ENCODE measurements around the gene HIGD1A. TPM values are rescaled to one million over a fixed set of nuclear protein-coding genes. Genes with fewer than 3 reads are reported as not detected.
A peak's percentile ranks its signal among the peaks of the same experiment; 100 is the strongest.

Gene HIGD1A
- total and polyA plus RNA-seq, 2 of the 8 experiments (the other 6 are each of a cell fraction or from before 2014, with no cell fraction given), result 67.3 to 95.4 TPM

DNA sequence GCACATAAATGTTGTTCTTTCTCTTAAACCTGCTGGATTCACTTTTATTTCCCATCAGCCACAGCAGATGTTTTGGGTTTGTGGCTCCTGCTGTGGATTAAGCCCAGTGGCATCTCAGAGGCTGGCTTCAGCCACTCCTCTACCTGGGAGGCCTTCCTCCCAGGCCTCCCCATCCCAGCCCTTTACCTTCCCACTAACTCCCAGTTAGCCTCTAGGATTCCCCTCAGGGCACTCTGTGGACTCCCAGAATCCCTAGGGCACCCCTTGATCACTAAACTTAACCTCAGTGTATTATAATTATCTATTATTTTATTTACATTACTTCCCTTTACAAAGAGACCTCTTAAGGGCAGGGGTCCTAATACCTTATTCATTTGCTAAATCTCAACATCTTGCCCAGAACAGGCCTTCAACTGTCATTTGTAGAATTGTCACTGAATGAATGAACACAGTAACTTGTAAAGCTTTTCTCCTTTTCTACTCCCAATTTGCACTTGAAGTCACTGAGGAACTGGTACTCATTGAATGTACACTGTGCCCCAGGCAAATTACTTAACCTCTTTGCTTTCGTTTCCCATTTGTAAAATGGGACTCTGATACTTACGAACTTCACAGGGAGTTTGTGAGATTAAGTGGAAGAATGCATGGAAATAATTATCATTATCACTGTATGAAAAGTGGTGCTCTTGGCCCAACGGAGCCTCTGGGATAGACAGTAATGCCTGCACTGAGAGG, 39.6 kb downstream of the HIGD1A start:
- Histone ChIP-seq H2BK15ac (ENCODE audit: low read length) (no peak overlapping the region), H2AFZ (ENCODE audit: low read length) (no peak overlapping the region), H3K4me1 (replicated peaks in 1 of 4; ENCODE audit: control insufficient read depth in 3 of 4, insufficient read depth in 4 of 4, low read length in 3 of 4) (peaks cover 1 to 12% (median 3%) of the 10 kb centered on the region in 4 experiments; a peak in 4 of 7 replicates), H3K56ac (replicated peaks; ENCODE audit: insufficient read length, low read depth, low read length) (no peak overlapping the region), H3K27ac (ENCODE audit: low read depth, low read length) (no peak overlapping the region), H3K9ac (replicated peaks in 1 of 4; ENCODE audit: extremely low read depth in 1 of 4, low read depth in 3 of 4, low read length in 3 of 4) (no peak overlapping the region), H3K18ac (ENCODE audit: extremely low read depth, low read length) (no peak overlapping the region), H4K5ac (ENCODE audit: insufficient read length, low read depth, low read length) (no peak overlapping the region), H3K9me3 (ENCODE audit: insufficient read depth in 2 of 2, low read depth in 1 of 2, low read length in 1 of 2) (peaks cover 0 to 5% of the 10 kb centered on the region in 2 experiments; a peak in 1 of 4 replicates), H3K14ac (ENCODE audit: insufficient read length) (no peak overlapping the region), H3K36me3 (ENCODE audit: control insufficient read depth in 2 of 4, insufficient read depth in 4 of 4, low read length in 3 of 4) (peaks cover 0 to 2% (median 0%) of the 10 kb centered on the region in 4 experiments; a peak in 1 of 8 replicates), H4K8ac (ENCODE audit: extremely low read depth, insufficient read depth, low read length) (no peak overlapping the region; the same call in 1 of the 2 replicates), H3K23ac (ENCODE audit: insufficient read length) (no peak overlapping the region), H3K27me3 (replicated peaks in 1 of 4; ENCODE audit: control insufficient read depth in 3 of 4, extremely low read depth in 1 of 4, insufficient read depth in 3 of 4, low read length in 3 of 4) (no peaks in the 10 kb centered on the region), H3K4me3 (ENCODE audit: extremely low read depth in 1 of 4, insufficient read depth in 2 of 4, low read depth in 3 of 4, low read length in 4 of 4) (no peak overlapping the region), H2BK20ac (ENCODE audit: low read length) (no peak overlapping the region; the same call in 1 of the 2 replicates), H2BK5ac (ENCODE audit: low read depth, low read length) (no peak overlapping the region), H4K20me1 (replicated peaks in 1 of 2; ENCODE audit: control insufficient read depth in 1 of 2, insufficient read depth in 2 of 2, low read length in 2 of 2) (no peaks in the 10 kb centered on the region), H4K91ac (replicated peaks; ENCODE audit: insufficient read length, low read length) (no peak overlapping the region), H3K4ac (replicated peaks; ENCODE audit: insufficient read length, low read depth, low read length) (no peak overlapping the region), H2AK5ac (ENCODE audit: low read depth, low read length) (no peak overlapping the region), H3K79me2 (ENCODE audit: control insufficient read depth in 1 of 2, insufficient read depth in 2 of 2, low read length in 2 of 2) (no peaks in the 10 kb centered on the region), H3K4me2 (ENCODE audit: insufficient read depth in 1 of 2, low read depth in 2 of 2, low read length in 2 of 2) (no peak overlapping the region), H2BK12ac (ENCODE audit: low read depth, low read length) (no peak overlapping the region), H3K79me1 (ENCODE audit: low read depth, low read length) (no peaks in the 10 kb centered on the region), H3K23me2 (ENCODE audit: low read depth, low read length) (no peaks in the 10 kb centered on the region), H2BK120ac (replicated peaks; ENCODE audit: low read depth, low read length) (peak overlapping the region; percentile 92)
- CTCF ChIA-PET (ENCODE audit: partially characterized antibody), result interaction anchor here (1.4 to 4.0 kb wide), 4 partner anchors 8 to 15 kb away, joined by 3 to 24 read pairs (median 8); no protein-coding TSS in a partner anchor
- POLR2A ChIA-PET (ENCODE audit: partially characterized antibody), result no interaction called here
- 85% methylated on average over 3 of the region's 3 CpGs; no CpG with 5 or more reads in 1 of the 2 experiments for WGBS, 2 experiments (ENCODE audit: extremely low coverage in 1 of 2, insufficient coverage in 1 of 2, insufficient read length in 1 of 2, insufficient replicate concordance in 2 of 2, low coverage in 1 of 2, low lambda C conversion rate in 2 of 2, missing lambda C conversion rate in 1 of 2)
- FAIRE-seq (no peak), DNase-seq (ENCODE audit: low read depth in 1 of 2, low spot score in 2 of 2) (no peak)
- no peak for TF ChIP-seq CBX5 (IDR thresholded peaks at IDR 0.05; ENCODE audit: low read depth, low read length)
- TF ChIP-seq TAF7 (optimal IDR thresholded peaks at IDR 0.05; ENCODE audit: borderline replicate concordance, low read depth, low read length), result no peak
- no peak for TF ChIP-seq SUZ12 (IDR thresholded peaks at IDR 0.05; ENCODE audit: low read length)
- no peak for TF ChIP-seq TCF12 (IDR thresholded peaks at IDR 0.05; ENCODE audit: low read depth, low read length)
- no peak for TF ChIP-seq EZH2 (IDR thresholded peaks at IDR 0.05; ENCODE audit: low read depth, low read length, severe bottlenecking)
- TF ChIP-seq SP2 (IDR thresholded peaks at IDR 0.05; ENCODE audit: low read length), result no peak
- TF ChIP-seq TAF1 (IDR thresholded peaks at IDR 0.05; ENCODE audit: low read depth, low read length), result no peak
- no peak for TF ChIP-seq GABPA (IDR thresholded peaks at IDR 0.05; ENCODE audit: borderline replicate concordance, insufficient read depth, low read length)
- TF ChIP-seq KDM1A (IDR thresholded peaks at IDR 0.05; ENCODE audit: borderline replicate concordance, low read length), result no peak
- TF ChIP-seq, protein P1, sequence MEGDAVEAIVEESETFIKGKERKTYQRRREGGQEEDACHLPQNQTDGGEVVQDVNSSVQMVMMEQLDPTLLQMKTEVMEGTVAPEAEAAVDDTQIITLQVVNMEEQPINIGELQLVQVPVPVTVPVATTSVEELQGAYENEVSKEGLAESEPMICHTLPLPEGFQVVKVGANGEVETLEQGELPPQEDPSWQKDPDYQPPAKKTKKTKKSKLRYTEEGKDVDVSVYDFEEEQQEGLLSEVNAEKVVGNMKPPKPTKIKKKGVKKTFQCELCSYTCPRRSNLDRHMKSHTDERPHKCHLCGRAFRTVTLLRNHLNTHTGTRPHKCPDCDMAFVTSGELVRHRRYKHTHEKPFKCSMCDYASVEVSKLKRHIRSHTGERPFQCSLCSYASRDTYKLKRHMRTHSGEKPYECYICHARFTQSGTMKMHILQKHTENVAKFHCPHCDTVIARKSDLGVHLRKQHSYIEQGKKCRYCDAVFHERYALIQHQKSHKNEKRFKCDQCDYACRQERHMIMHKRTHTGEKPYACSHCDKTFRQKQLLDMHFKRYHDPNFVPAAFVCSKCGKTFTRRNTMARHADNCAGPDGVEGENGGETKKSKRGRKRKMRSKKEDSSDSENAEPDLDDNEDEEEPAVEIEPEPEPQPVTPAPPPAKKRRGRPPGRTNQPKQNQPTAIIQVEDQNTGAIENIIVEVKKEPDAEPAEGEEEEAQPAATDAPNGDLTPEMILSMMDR (IDR thresholded peaks at IDR 0.05; ENCODE audit: control extremely low read depth in 1 of 3, insufficient read depth in 1 of 3, low read depth in 1 of 3, low read length in 3 of 3), result no peak

Measured in H1 (cell line).